ENCODE measurements around the gene FNDC7. TPM values are rescaled to one million over a fixed set of nuclear protein-coding genes. Genes with fewer than 3 reads are reported as not detected.

Gene FNDC7
- total RNA-seq, 1 donor from 2014 or later, result not detected

- no peaks in the 10 kb centered on the region for H3K9me3 Mint-ChIP-seq
- no peaks in the 10 kb centered on the region for H3K4me1 Mint-ChIP-seq (ENCODE audit: unreplicated experiment)
- no peaks in the 10 kb centered on the region for H3K36me3 Mint-ChIP-seq
- no peak overlapping the region for H3K27ac Mint-ChIP-seq
- H3K27me3 Mint-ChIP-seq, result peaks cover 5% of the 10 kb centered on the region
- TF ChIP-seq CTCF (conservative IDR thresholded peaks at IDR 0.05), result no peak
- DNase-seq (ENCODE audit: extremely low spot score, unreplicated experiment), result no peak
- no peak overlapping the region for H3K4me3 Mint-ChIP-seq
Observed at GRCh38 chr1:108722292-108722691, 9.6 kb downstream of the FNDC7 start.

GRCh38 chr1:108725906-108726305 is 13.2 kb downstream of the FNDC7 start:
- H3K4me3 Mint-ChIP-seq, result no peak overlapping the region
- peaks cover 2% of the 10 kb centered on the region for H3K4me1 Mint-ChIP-seq (ENCODE audit: unreplicated experiment)
- H3K27me3 Mint-ChIP-seq, result no peaks in the 10 kb centered on the region
- H3K27ac Mint-ChIP-seq, result no peak overlapping the region
- no peaks in the 10 kb centered on the region for H3K36me3 Mint-ChIP-seq
- no peak for TF ChIP-seq CTCF (conservative IDR thresholded peaks at IDR 0.05)
- H3K9me3 Mint-ChIP-seq, result no peaks in the 10 kb centered on the region
- DNase-seq (ENCODE audit: extremely low spot score, unreplicated experiment), result no peak

- H3K4me3 Mint-ChIP-seq, result no peak overlapping the region
- H3K9me3 Mint-ChIP-seq, result no peaks in the 10 kb centered on the region
- no peak for TF ChIP-seq CTCF (conservative IDR thresholded peaks at IDR 0.05)
- H3K27me3 Mint-ChIP-seq, result no peaks in the 10 kb centered on the region
- no peak for DNase-seq (ENCODE audit: extremely low spot score, unreplicated experiment)
- no peaks in the 10 kb centered on the region for H3K36me3 Mint-ChIP-seq
- no peak overlapping the region for H3K27ac Mint-ChIP-seq
- H3K4me1 Mint-ChIP-seq (ENCODE audit: unreplicated experiment), result peaks cover 9% of the 10 kb centered on the region
Observed at GRCh38 chr1:108728327-108728923, 15.7 kb downstream of the FNDC7 start.

- no peak overlapping the region for H3K4me3 Mint-ChIP-seq
- no peaks in the 10 kb centered on the region for H3K36me3 Mint-ChIP-seq
- H3K4me1 Mint-ChIP-seq (ENCODE audit: unreplicated experiment), result peaks cover 9% of the 10 kb centered on the region
- H3K9me3 Mint-ChIP-seq, result no peaks in the 10 kb centered on the region
- TF ChIP-seq CTCF (conservative IDR thresholded peaks at IDR 0.05), result no peak
- DNase-seq (ENCODE audit: extremely low spot score, unreplicated experiment), result no peak
- H3K27me3 Mint-ChIP-seq, result no peaks in the 10 kb centered on the region
- no peak overlapping the region for H3K27ac Mint-ChIP-seq
Observed at GRCh38 chr1:108729481-108729880, 16.8 kb downstream of the FNDC7 start.

- no peak for DNase-seq (ENCODE audit: extremely low spot score, unreplicated experiment)
- peaks cover 5% of the 10 kb centered on the region for H3K27me3 Mint-ChIP-seq
- no peaks in the 10 kb centered on the region for H3K9me3 Mint-ChIP-seq
- H3K4me1 Mint-ChIP-seq (ENCODE audit: unreplicated experiment), result peaks cover 9% of the 10 kb centered on the region
- no peaks in the 10 kb centered on the region for H3K36me3 Mint-ChIP-seq
- H3K27ac Mint-ChIP-seq, result no peak overlapping the region
- TF ChIP-seq CTCF (conservative IDR thresholded peaks at IDR 0.05), result no peak
- no peak overlapping the region for H3K4me3 Mint-ChIP-seq
Observed at GRCh38 chr1:108732398-108732797, 19.7 kb downstream of the FNDC7 start.
